Fibroblast of skin of scalp (primary cell): Measurements from ENCODE around the gene TNPO3.
A peak's percentile ranks its signal among the peaks of the same experiment; 100 is the strongest.
"Not testable (repeated sequence)": the region's sequence is repeated elsewhere in the genome, so short reads cannot be mapped to it uniquely, and the experiment has no call there.

ENCODE experiments used
- DNase-seq: peaks from one replicate; pipeline ENCODE4 v3.0.0-alpha.2; 2013

TNPO3 gene

DNA sequence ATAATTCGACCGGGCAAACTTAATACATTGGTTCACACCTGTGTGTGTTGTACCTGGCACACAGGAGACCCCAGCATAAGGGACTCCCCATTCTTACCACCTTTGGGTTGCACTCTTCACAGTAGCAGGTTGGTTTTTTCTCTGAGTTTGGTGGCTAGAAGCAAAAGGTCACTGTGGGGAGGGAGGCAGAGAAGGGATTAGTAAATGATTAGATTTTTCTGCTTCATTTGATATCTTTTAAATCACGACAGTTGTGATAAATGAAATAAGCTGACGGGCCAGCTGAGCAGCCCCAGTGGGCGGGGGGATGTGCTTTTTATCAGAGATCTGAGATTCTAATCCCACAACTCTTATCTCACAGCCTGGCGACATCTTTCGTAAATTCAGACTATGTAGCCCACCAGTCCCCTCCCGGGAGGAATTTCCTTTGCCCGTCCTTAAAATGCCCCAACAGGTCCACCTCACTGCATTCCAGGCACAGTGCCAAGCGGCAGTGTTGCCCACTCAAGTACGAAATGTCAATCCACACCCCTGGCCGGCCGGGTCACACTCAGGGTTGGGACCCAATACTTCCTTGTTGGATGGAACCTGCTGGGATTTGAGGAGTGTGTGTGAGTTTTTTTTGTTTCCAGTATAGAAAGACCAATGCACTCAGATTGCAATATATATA is 133.9 kb downstream of the TNPO3 start:
- DNase-seq: no peak

DNA sequence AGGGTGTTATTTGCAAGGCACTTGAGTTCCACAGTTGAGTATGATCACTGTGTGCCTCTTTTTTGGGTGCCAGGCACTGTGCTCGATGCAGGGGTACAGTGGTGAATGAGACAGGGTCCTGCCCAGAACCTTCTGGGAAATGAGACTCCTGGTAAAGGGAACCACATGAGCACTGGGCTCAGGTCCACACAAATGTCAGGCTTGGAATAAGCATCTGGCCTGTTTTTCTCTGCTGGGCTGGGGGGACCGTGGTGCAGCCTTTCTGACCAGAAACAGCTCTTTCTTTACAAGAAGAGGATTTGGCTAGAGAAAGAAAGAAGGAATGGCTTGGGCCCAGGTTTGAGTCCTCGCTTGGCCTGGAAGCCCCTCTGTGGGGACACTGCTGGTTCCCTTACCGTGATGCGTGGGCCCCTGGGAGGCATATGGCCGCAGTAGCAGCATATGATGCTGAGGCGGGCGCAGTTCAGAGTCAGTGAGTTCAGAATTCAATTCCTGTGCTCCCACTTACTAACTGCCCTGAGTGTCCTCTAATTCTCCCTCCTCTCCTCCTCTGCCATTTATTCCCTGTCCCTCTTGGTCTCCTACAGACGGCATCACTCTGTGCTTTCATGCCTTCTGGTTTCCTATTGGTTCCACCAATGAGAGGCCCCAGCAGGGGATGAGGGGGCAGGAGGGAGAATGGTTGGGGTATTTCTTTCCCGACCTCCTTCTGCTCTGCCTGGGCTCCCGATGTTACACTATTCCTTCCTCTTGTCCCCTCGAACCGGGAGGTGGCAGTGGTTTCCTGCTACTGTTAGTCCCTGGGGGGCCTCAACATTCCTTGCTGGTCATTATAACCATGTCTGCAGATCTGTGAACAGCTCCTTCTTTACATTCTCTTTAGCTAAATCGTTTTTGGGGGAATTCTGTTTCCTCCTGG is 134.8 kb downstream of the TNPO3 start:
- peak; percentile 34 for DNase-seq

- no peak for DNase-seq
Measured at GRCh38 chr7:128919241-128919640, 135.7 kb downstream of the TNPO3 start.

DNA sequence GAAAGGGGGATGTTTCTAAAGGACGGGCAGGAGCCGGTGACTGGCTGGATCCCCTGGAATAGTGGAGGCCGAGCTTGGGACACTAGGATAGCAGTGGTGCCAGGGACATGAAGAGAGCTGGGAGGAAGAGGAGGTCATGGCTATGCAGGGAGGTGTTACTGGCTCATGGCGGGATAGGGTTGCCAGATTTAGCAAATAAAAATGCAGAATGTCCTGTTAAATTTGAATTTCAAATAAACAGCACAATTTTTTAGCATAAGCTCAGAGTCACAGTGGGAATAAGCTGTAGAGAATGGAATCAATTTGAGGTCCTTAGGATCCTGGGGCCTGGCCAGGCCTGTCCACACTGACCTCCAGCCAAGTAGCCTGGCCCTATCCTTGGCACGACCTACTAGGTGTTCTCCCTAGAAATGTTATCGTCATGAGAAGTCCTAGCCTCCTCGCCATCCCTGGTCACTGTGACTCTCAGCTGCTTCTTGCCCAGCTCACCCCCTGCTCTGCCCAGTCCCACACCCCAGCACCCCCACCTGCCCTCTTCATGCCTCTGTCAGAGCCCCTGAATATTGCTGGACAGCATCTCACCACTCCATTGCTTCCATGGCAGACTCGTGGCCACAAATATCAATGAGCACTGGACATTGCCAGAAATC is 136.8 kb downstream of the TNPO3 start:
- DNase-seq: no peak

DNA sequence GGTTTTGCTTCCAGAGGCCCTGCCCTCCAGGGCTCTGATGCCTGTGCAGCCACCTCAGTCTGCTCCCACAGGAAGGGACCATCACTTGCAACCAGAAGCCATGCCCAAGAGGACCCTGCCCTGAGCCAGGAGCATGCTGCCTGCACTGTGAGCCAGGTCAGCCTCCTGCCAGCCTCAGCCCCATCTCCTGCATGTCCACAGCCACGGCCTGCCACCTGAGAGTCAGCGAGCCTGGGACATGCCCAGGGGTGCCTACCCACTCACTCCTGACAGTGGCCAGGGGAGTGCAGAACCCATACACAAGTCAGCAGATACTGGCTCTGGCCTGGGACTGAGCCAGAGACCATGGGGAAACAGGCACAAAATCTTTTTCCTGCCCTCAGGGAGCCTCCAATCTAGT is 137.8 kb downstream of the TNPO3 start:
- DNase-seq: no peak

GRCh38 chr7:128916643-128916915 is 138.3 kb downstream of the TNPO3 start:
- DNase-seq: no peak

GRCh38 chr7:128915841-128916642 is 138.9 kb downstream of the TNPO3 start:
- no peak for DNase-seq

- no peak for DNase-seq
Measured at GRCh38 chr7:128915271-128915819, 139.6 kb downstream of the TNPO3 start.

- no peak for DNase-seq
Measured at GRCh38 chr7:128914566-128915151, 140.3 kb downstream of the TNPO3 start.

GRCh38 chr7:128913870-128914565 is 140.9 kb downstream of the TNPO3 start:
- DNase-seq: no peak

- not testable (repeated sequence) for DNase-seq
Measured at GRCh38 chr7:128912709-128913495, 142.0 kb downstream of the TNPO3 start.

- DNase-seq: no peak
Measured at GRCh38 chr7:128912281-128912680, 142.6 kb downstream of the TNPO3 start.

GRCh38 chr7:128911423-128912031 is 143.4 kb downstream of the TNPO3 start:
- DNase-seq: no peak

DNA sequence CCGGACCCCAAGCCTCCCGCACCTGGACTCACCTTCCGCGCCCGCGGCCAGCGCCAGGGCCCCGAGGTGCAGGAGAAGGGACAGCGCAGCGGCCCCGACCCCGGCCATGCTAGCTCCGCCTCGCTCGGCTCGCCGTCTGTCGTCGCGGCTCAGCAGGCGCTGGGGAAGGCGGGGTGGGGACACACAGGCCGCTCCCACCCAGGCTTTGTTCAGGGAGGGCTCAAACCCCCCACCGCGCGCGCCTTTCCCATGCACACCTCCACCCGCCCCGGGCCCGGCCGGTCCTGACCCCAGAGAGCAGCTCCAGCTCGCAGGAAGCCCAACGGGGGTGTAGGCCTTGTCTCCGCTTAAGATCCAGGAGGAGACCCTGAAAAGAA is 144.4 kb downstream of the TNPO3 start, which contains the start of gene KCP:
Gene KCP, minus strand, starts transcription at position 141 of the 377 bp plus-strand sequence. Its CDS starts 33 bp downstream, at position 108.
- DNase-seq: no peak

- peak; percentile 40 for DNase-seq
Measured at GRCh38 chr7:128909625-128910568, 145.0 kb downstream of the TNPO3 start.

DNA sequence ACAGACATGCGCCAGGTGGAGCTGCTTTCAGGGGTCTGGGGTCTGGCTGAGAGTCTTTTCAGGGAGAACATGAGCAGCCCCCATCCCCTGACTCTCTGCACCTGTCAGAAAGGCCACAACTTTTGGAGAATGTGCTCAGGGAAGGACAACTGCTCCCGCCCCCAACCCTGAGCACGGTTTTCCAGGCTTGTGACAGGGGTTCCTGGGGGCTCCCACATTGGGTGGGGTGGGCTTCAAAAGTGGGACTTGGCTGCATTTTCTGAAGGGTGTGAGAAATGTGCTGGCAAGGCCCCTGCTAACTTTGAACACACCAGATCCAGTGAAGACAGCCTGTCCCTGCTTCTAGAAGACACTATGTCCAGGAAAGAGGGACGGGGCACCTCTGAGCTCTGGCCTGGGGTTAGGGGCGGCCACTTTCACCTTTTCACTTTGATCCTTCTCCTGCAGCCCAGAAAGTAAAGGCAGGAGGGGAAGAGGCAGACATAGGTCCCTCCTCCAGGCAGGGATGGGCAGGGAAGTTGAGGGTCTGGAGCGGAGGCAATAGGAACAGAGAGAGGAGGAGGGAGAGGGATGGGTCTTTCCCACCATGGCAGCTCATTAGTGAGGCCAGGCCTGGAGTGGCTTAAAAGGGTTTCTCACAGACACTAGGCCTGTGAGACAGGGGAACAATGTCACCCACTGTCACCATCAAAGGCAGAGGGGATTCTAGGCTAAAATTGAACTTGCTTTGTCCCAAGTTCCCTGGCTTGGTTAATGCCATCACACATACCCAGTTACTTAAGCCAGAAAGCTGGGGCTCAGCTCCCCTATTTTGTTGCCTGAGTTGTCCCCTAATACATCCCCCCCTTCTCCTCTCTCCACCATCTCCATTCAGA is 145.9 kb downstream of the TNPO3 start:
- DNase-seq: no peak

GRCh38 chr7:128906766-128907559 is 147.9 kb downstream of the TNPO3 start:
- no peak for DNase-seq
